Glutamatergic neuron (in vitro differentiated cells): ENCODE data around the gene VMO1. TPM values are rescaled to one million over a fixed set of nuclear protein-coding genes. Genes with fewer than 3 reads are reported as not detected.
A peak's percentile ranks its signal among the peaks of the same experiment; 100 is the strongest.

Experiments used
- DNase-seq: peaks from one replicate; pipeline ENCODE4 v3.0.0; 2022
- H3K27ac Mint-ChIP-seq: one replicate; pipeline ENCODE4 v1.8.0; 2020; ENCODE audit warnings: mild to moderate bottlenecking, mixed read lengths, inconsistent platforms; ENCODE audit not compliant: unreplicated experiment
- H3K27me3 Mint-ChIP-seq: one replicate; pipeline ENCODE4 v1.8.0; 2020; ENCODE audit warnings: mild to moderate bottlenecking, moderate library complexity, mixed read lengths, inconsistent platforms; ENCODE audit not compliant: unreplicated experiment
- H3K36me3 Mint-ChIP-seq: one replicate; pipeline ENCODE4 v1.8.0; 2020; ENCODE audit warnings: mild to moderate bottlenecking, mixed read lengths, inconsistent platforms; ENCODE audit not compliant: unreplicated experiment
- H3K4me1 Mint-ChIP-seq: one replicate; pipeline ENCODE4 v1.8.0; 2020; ENCODE audit warnings: mild to moderate bottlenecking, low read depth, mixed read lengths, inconsistent platforms; ENCODE audit not compliant: unreplicated experiment
- H3K4me3 Mint-ChIP-seq: one replicate; pipeline ENCODE4 v1.8.0; 2020; ENCODE audit warnings: mild to moderate bottlenecking, mixed read lengths, inconsistent platforms; ENCODE audit not compliant: unreplicated experiment
- H3K9me3 Mint-ChIP-seq: one replicate; pipeline ENCODE4 v1.8.0; 2020; ENCODE audit warnings: mild to moderate bottlenecking, moderate library complexity, mixed read lengths, inconsistent platforms; ENCODE audit not compliant: unreplicated experiment
- CTCF ChIP-seq: fragments of 200-600 bp; sonication (generic); IDR thresholded peaks from one replicate; pipeline ENCODE4 v1.5.0; 2021; ENCODE audit not compliant: partially characterized antibody, unreplicated experiment
- total RNA-seq: library from RNA; stranded (reverse); fragmentation: NEBNext Ultra II Directional; extraction: Animal tissue kit (Norgen Biotek cat#: 25700); gene quantifications from one replicate; pipeline ENCODE4 v1.2.1, GENCODE V29; 2021; ENCODE audit not compliant: unreplicated experiment

Gene VMO1
- total RNA-seq, 1 donor from 2014 or later = 2.5 TPM

GRCh38 chr17:4750606-4751005, 35.6 kb downstream of the VMO1 start:
- no peak overlapping the region for H3K4me3 Mint-ChIP-seq
- no peaks in the 10 kb centered on the region for H3K4me1 Mint-ChIP-seq
- no peak for DNase-seq
- no peaks in the 10 kb centered on the region for H3K36me3 Mint-ChIP-seq
- no peaks in the 10 kb centered on the region for H3K27me3 Mint-ChIP-seq
- TF ChIP-seq CTCF = no peak
- H3K27ac Mint-ChIP-seq = no peak overlapping the region
- peaks cover 5% of the 10 kb centered on the region for H3K9me3 Mint-ChIP-seq

- no peak for TF ChIP-seq CTCF
- H3K4me3 Mint-ChIP-seq = no peak overlapping the region
- no peaks in the 10 kb centered on the region for H3K4me1 Mint-ChIP-seq
- peaks cover 5% of the 10 kb centered on the region for H3K27me3 Mint-ChIP-seq
- peaks cover 4% of the 10 kb centered on the region for H3K9me3 Mint-ChIP-seq
- H3K36me3 Mint-ChIP-seq = no peaks in the 10 kb centered on the region
- no peak for DNase-seq
- no peak overlapping the region for H3K27ac Mint-ChIP-seq
Measured at GRCh38 chr17:4748686-4749085, 37.5 kb downstream of the VMO1 start.

- Mint-ChIP-seq H3K36me3 (no peaks in the 10 kb centered on the region), H3K4me3 (no peak overlapping the region), H3K27ac (no peak overlapping the region), H3K4me1 (no peaks in the 10 kb centered on the region), H3K9me3 (peaks cover 4% of the 10 kb centered on the region), H3K27me3 (peaks cover 8% of the 10 kb centered on the region)
- no peak for TF ChIP-seq CTCF
- no peak for DNase-seq
Measured at GRCh38 chr17:4747847-4748246, 38.3 kb downstream of the VMO1 start.

GRCh38 chr17:4744999-4745969, 40.9 kb downstream of the VMO1 start:
- TF ChIP-seq CTCF = no peak
- DNase-seq = no peak
- no peak overlapping the region for H3K27ac Mint-ChIP-seq
- H3K4me3 Mint-ChIP-seq = peak overlapping the region; percentile 34
- H3K4me1 Mint-ChIP-seq = no peaks in the 10 kb centered on the region
- peaks cover 3% of the 10 kb centered on the region for H3K36me3 Mint-ChIP-seq
- peaks cover 17% of the 10 kb centered on the region for H3K27me3 Mint-ChIP-seq
- peaks cover 2% of the 10 kb centered on the region for H3K9me3 Mint-ChIP-seq

- DNase-seq = no peak
- TF ChIP-seq CTCF = no peak
- Mint-ChIP-seq H3K27me3 (peaks cover 20% of the 10 kb centered on the region), H3K9me3 (peaks cover 2% of the 10 kb centered on the region), H3K36me3 (peaks cover 7% of the 10 kb centered on the region), H3K27ac (no peak overlapping the region), H3K4me3 (no peak overlapping the region), H3K4me1 (no peaks in the 10 kb centered on the region)
Measured at GRCh38 chr17:4743898-4744297, 42.3 kb downstream of the VMO1 start.
